Caco-2 (cell line): ENCODE data around the gene COL20A1. TPM values are rescaled to one million over a fixed set of nuclear protein-coding genes. Genes with fewer than 3 reads are reported as not detected.

Experiments used
- BruUV-seq: library from RNA; stranded (reverse); fragments of 400-500 nt; replicated peaks from 2 replicates; lab custom pipeline; 2021; lab: Mats Ljungman, UMichigan
- CTCF ChIA-PET: fragments of 300-600 bp; sonication (Branson Sonifier 250); formaldehyde crosslinking; loops from one replicate; lab custom pipeline; 2022; ENCODE audit warnings: antibody characterized with exemption; lab: Charles Lee
- POLR2A ChIA-PET: fragments of 300-600 bp; sonication (Branson Sonifier 250); formaldehyde crosslinking; loops from one replicate; lab custom pipeline; 2022; ENCODE audit warnings: antibody characterized with exemption; lab: Charles Lee
- DNase-seq, 2 experiments: peaks; one replicate each; pipeline versions ENCODE4 v3.0.0 to v3.0.0-alpha.2; 2020 to 2022
- H3K27me3 ChIP-seq: replicated peaks from 2 replicates; pipeline ENCODE4 v1.6.0; 2011; ENCODE audit warnings: low read length; ENCODE audit not compliant: control insufficient read depth, insufficient read depth
- H3K36me3 ChIP-seq: 2 replicates; pipeline ENCODE4 v1.5.1; 2011; ENCODE audit warnings: low read length; ENCODE audit not compliant: control insufficient read depth, insufficient read depth
- H3K4me1 ChIP-seq: fragments of 250-450 bp; sonication (Bioruptor Pico); 2 replicates; pipeline ENCODE4 v1.5.1; 2020; ENCODE audit warnings: mild to moderate bottlenecking
- H3K4me3 ChIP-seq: 2 replicates; pipeline ENCODE4 v1.5.1; 2011; ENCODE audit warnings: low read depth, mild to moderate bottlenecking, control low read depth, low read length
- H3K9me3 ChIP-seq: fragments of 250-450 bp; sonication (Bioruptor Pico); 2 replicates; pipeline ENCODE4 v1.5.1; 2020; ENCODE audit warnings: mild to moderate bottlenecking, moderate library complexity
- H3K27ac Mint-ChIP-seq: one replicate; pipeline ENCODE4 v1.8.0; 2022; ENCODE audit warnings: mixed read lengths; ENCODE audit not compliant: unreplicated experiment
- H3K27me3 Mint-ChIP-seq: one replicate; pipeline ENCODE4 v1.8.0; 2022; ENCODE audit warnings: mixed read lengths; ENCODE audit not compliant: insufficient read depth, unreplicated experiment
- H3K36me3 Mint-ChIP-seq: one replicate; pipeline ENCODE4 v1.8.0; 2022; ENCODE audit warnings: mild to moderate bottlenecking, mixed read lengths; ENCODE audit not compliant: insufficient read depth, unreplicated experiment
- H3K4me1 Mint-ChIP-seq: one replicate; pipeline ENCODE4 v1.8.0; 2022; ENCODE audit warnings: low read depth, mixed read lengths; ENCODE audit not compliant: unreplicated experiment
- H3K4me3 Mint-ChIP-seq: one replicate; pipeline ENCODE4 v1.8.0; 2022; ENCODE audit warnings: mild to moderate bottlenecking, moderate library complexity, mixed read lengths; ENCODE audit not compliant: unreplicated experiment
- H3K9me3 Mint-ChIP-seq: one replicate; pipeline ENCODE4 v1.8.0; 2022; ENCODE audit warnings: mixed read lengths; ENCODE audit not compliant: unreplicated experiment
- CTCF ChIP-seq, 2 experiments: fragments of 200-600 bp in 1 of 2; IDR thresholded peaks; 1 replicate in 1 of 2; 2 replicates in 1 of 2; pipeline versions ENCODE4 v1.5.1 to v1.8.0; 2011 to 2022; ENCODE audit warnings: antibody characterized with exemption in 1 of 2, control low read depth in 1 of 2, inconsistent platforms in 1 of 2, low read depth in 1 of 2, low read length in 1 of 2, mild to moderate bottlenecking in 1 of 2, moderate library complexity in 1 of 2; ENCODE audit not compliant: insufficient read depth in 1 of 2, severe bottlenecking in 1 of 2, unreplicated experiment in 1 of 2
- intact Hi-C: fragments of 100-400 bp; cut with micrococcal nuclease; formaldehyde crosslinking; loops from one replicate; pipeline ENCODE4 v1.10.0; 2022; ENCODE audit not compliant: unreplicated experiment
- total RNA-seq: library from RNA; stranded (reverse); gene quantifications from 2 replicates; pipeline ENCODE4 v1.2.3, GENCODE V29; 2022

The COL20A1 gene
- total RNA-seq, 1 experiment from 2014 or later, result 0.27 TPM

GRCh38 chr20:63260521-63260920 is 32.5 kb upstream of the COL20A1 start:
- H3K36me3 ChIP-seq, result no peaks in the 10 kb centered on the region
- Mint-ChIP-seq H3K36me3 (no peaks in the 10 kb centered on the region), H3K27ac (peak overlapping the region; percentile 8), H3K27me3 (no peaks in the 10 kb centered on the region), H3K9me3 (no peaks in the 10 kb centered on the region), H3K4me3 (no peak overlapping the region), H3K4me1 (peaks cover 50% of the 10 kb centered on the region)
- TF ChIP-seq CTCF (IDR thresholded peaks at IDR 0.05; ENCODE audit: insufficient read depth in 1 of 2, low read depth in 1 of 2, low read length in 1 of 2, severe bottlenecking in 1 of 2, unreplicated experiment in 1 of 2), result no peak
- intact Hi-C loops, result no loop called here
- DNase-seq, result no peak
- no peaks in the 10 kb centered on the region for H3K9me3 ChIP-seq
- CTCF ChIA-PET, result interaction anchor here (1.4 to 3.5 kb wide), 3 partner anchors 15 to 37 kb away, joined by 3 to 14 read pairs (median 3); no protein-coding TSS in a partner anchor
- POLR2A ChIA-PET, result interaction anchor here (1.4 kb wide), 1 partner anchor 12 kb away, joined by 4 read pairs; the partner anchor contains the start of gene ARFGAP1
- no TSS peak for BruUV-seq
- no peak overlapping the region for H3K4me3 ChIP-seq
- no peaks in the 10 kb centered on the region for H3K27me3 ChIP-seq
- peaks cover 66% of the 10 kb centered on the region for H3K4me1 ChIP-seq

GRCh38 chr20:63261060-63261794 is 31.8 kb upstream of the COL20A1 start:
- Histone ChIP-seq H3K4me3 (no peak overlapping the region), H3K4me1 (peaks cover 59% of the 10 kb centered on the region), H3K36me3 (no peaks in the 10 kb centered on the region), H3K9me3 (no peaks in the 10 kb centered on the region), H3K27me3 (no peaks in the 10 kb centered on the region)
- peak overlapping the region; percentile 54 for H3K27ac Mint-ChIP-seq
- H3K4me1 Mint-ChIP-seq, result peaks cover 43% of the 10 kb centered on the region
- TF ChIP-seq CTCF (IDR thresholded peaks at IDR 0.05; ENCODE audit: insufficient read depth in 1 of 2, low read depth in 1 of 2, low read length in 1 of 2, severe bottlenecking in 1 of 2, unreplicated experiment in 1 of 2), result no peak
- peak overlapping the region; percentile 4 for H3K4me3 Mint-ChIP-seq
- H3K27me3 Mint-ChIP-seq, result no peaks in the 10 kb centered on the region
- H3K9me3 Mint-ChIP-seq, result no peaks in the 10 kb centered on the region
- ChIA-PET POLR2A (no interaction called here), CTCF (interaction anchor here (0.9 to 3.5 kb wide), 4 partner anchors 15 to 38 kb away, joined by 3 to 14 read pairs (median 3); no protein-coding TSS in a partner anchor)
- H3K36me3 Mint-ChIP-seq, result no peaks in the 10 kb centered on the region
- no TSS peak for BruUV-seq
- intact Hi-C loops, result loop anchor here (1.0 kb wide), 1 partner anchor 11 kb away; the partner anchor contains the start of gene ARFGAP1
- DNase-seq, result peak; percentile 74 to 78

- peaks cover 38% of the 10 kb centered on the region for H3K4me1 Mint-ChIP-seq
- no TSS peak for BruUV-seq
- Histone ChIP-seq H3K4me3 (no peak overlapping the region), H3K4me1 (peaks cover 52% of the 10 kb centered on the region), H3K36me3 (no peaks in the 10 kb centered on the region), H3K9me3 (no peaks in the 10 kb centered on the region), H3K27me3 (no peaks in the 10 kb centered on the region)
- no peak for DNase-seq
- intact Hi-C loops, result loop anchor here (1.0 kb wide), 1 partner anchor 10 kb away; the partner anchor contains the start of gene ARFGAP1
- no peaks in the 10 kb centered on the region for H3K27me3 Mint-ChIP-seq
- POLR2A ChIA-PET, result no interaction called here
- no peaks in the 10 kb centered on the region for H3K9me3 Mint-ChIP-seq
- no peaks in the 10 kb centered on the region for H3K36me3 Mint-ChIP-seq
- H3K27ac Mint-ChIP-seq, result peak overlapping the region; percentile 54
- H3K4me3 Mint-ChIP-seq, result peak overlapping the region; percentile 4
- CTCF ChIA-PET, result interaction anchor here (0.9 to 3.5 kb wide), 4 partner anchors 16 to 39 kb away, joined by 3 to 14 read pairs (median 3); no protein-coding TSS in a partner anchor
- no peak for TF ChIP-seq CTCF (IDR thresholded peaks at IDR 0.05; ENCODE audit: insufficient read depth in 1 of 2, low read depth in 1 of 2, low read length in 1 of 2, severe bottlenecking in 1 of 2, unreplicated experiment in 1 of 2)
These were observed 31.0 kb upstream of the COL20A1 start for GRCh38 chr20:63261795-63262528.
